SKM-1 (cell line): Measurements from ENCODE around the gene CSNK1G1.
"Not testable (repeated sequence)": the region's sequence is repeated elsewhere in the genome, so short reads cannot be mapped to it uniquely, and the experiment has no call there.

ENCODE experiments used
- DNase-seq: peaks from one replicate; lab custom pipeline; 2025; ENCODE audit not compliant: unreplicated experiment; lab: John Stamatoyannopoulos, UW

Gene CSNK1G1

DNA sequence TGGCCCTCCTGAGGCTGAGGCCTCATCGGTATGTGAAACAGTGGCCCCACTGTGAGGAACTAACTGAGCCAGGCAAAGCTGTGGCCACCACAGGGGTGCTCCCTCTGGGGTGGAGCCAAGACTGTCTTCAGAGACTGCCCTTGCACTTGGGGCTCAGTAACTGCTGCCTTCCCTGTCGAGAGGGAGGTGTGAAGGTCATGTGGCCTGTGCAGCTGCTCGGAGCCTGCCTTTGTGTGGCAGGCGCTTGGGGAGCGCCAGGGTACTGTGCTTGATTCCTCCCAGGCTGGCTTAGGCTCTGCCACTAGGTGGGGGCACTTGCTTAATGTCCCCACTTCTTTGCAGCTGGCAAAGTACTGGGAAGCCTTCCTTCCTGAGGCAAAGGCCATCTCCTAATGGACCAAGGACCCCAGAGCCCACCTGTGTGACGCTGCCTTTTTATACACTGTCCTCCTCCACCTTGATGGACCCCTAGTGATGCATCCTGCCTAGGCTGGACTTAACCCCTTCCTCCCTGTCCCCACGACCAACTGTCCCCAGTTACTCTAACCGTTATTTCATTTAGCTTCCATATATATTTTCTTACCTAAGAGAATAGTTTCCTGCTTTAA lies 218.6 kb downstream of the CSNK1G1 start:
- no peak for DNase-seq

- no peak for DNase-seq
These were observed 219.6 kb downstream of the CSNK1G1 start for GRCh38 chr15:64136347-64136746.

GRCh38 chr15:64134345-64134829 lies 221.6 kb downstream of the CSNK1G1 start:
- no peak for DNase-seq

DNA sequence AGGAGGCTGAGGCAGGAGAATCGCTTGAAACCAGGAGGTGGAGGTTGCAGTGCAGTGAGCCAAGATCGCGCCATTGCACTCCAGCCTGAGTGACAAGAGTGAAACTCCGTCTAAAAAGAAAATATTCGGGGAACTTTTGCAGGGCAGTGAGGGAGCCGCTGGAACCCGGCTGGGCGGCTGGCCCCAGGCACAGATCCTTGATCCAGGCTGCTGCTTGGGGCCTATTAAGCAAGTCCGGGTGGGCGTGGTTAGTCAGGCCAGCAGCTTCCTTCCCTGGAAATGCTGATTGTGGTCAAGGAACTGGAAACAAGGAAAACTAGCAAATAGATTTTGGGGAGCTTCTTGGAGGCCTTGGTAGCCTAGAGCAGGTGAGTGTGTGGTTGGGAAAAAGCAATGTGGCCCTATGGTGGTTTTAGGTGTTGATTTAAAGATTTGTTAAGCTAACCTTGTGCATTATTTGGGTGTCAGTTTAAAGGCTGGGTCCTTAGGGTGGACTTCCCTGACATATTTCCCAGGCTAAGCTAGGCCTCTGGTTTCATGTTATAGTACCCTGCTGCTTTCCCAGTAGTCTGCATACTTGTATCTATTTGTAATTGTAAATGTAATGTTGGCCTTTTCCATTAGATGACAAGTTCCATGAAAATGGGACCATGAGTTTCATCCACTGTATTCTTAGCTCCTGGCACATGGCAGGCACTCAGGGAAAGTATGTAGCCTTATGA lies 222.2 kb downstream of the CSNK1G1 start:
- DNase-seq, result no peak

DNA sequence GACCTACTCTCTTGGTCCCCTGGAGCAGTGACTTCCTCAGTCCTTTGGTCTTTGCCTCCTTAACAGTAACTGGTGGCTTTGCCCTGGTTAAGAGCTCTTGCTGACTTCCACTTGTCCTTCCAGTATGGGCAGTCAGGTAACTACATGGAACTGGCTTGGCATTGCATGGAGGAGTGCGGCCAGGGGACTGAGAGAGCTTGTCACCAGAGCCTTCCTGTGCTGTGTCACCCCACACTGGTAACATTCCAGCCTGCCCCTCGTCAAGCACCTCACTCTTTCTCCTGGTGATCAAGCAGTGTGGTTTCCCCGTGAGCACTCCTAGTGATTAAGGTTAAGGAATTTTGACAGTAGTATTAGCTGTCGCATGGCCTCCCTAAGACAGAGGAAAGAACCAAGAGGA lies 223.8 kb downstream of the CSNK1G1 start:
- DNase-seq, result no peak

DNA sequence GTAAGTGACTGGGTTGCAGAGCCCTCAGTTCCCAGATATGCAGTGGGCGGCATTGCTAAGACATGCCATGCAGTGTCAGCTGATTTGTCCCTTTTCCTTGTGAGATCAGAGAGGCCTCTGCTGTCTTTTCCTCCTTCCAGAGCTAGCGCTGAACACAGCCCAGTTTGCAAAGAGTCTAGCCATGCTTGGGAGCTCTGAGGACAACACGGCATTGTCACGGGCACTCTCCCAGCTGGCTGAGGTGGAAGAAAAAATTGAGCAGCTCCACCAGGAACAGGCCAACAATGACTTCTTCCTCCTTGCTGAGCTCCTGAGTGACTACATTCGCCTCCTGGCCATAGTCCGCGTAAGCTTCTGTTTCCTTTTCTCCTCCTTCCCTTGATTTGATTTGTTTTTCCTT lies 224.4 kb downstream of the CSNK1G1 start:
- no peak for DNase-seq

GRCh38 chr15:64130159-64130558 lies 225.8 kb downstream of the CSNK1G1 start:
- DNase-seq, result no peak

- DNase-seq, result no peak
These were observed 228.3 kb downstream of the CSNK1G1 start for GRCh38 chr15:64127521-64128270.

GRCh38 chr15:64125978-64126377 lies 230.0 kb downstream of the CSNK1G1 start:
- DNase-seq, result no peak

DNA sequence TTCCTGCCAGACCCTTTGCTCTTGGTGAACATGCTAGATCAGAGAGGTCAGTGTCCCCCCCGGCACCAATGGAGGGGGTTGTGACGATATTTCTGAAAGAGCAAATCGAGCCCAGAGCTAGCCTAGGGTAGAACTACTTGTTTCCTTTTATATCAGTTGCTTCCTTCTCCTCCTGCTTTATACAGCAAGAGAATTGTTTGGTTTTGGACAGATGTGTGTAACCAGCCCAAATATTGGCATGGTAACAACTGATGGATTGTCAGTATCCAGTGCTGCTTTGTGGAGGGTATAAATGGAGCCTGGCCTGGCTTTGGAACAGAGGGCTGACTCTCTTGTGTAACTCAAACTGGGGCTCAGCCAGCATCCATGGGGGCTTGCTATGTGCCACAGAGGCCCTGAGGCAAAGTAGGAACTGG lies 233.0 kb downstream of the CSNK1G1 start:
- no peak for DNase-seq

GRCh38 chr15:64122444-64122843 lies 233.5 kb downstream of the CSNK1G1 start:
- no peak for DNase-seq

- no peak for DNase-seq
These were observed 234.4 kb downstream of the CSNK1G1 start for GRCh38 chr15:64121614-64122013.

GRCh38 chr15:64120322-64120721 lies 235.7 kb downstream of the CSNK1G1 start:
- not testable (repeated sequence) for DNase-seq

DNA sequence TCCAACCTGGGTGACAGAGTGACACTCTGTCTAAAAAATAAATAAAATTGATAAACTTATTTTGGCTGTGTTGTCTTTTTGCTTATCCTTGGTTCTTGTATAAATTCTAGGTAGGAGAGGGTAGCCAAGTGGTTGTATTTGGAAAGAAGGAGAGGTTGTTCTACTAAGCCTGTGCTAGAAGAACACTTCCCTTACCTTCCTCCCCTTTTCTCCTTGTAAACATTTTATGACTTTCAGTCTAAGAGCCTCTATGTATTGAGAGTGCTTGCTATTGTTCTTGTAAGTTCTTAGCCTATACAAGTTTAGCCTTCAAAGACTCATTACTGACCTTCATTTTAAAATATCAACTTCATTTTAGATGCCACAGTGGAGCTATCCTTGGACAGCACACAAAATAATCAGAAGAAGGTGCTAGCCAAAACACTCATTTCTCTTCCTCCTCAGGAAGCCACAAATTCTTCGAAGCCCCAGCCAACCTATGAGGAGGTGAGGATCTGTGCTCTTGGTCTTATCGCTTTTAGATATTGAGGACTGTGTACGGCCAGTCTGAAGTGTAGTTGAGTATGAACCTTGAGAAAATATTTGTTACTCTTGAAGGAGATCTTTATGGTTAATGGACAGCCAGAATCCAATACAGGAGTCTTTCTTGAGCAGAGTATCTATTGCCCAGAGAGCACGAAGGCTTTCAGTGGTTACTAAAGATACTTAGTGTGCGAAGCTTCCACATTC lies 238.1 kb downstream of the CSNK1G1 start:
- DNase-seq, result no peak
